Measurements from ENCODE around the gene PIEZO1. TPM values are rescaled to one million over a fixed set of nuclear protein-coding genes. Genes with fewer than 3 reads are reported as not detected.

The PIEZO1 gene
- polyA plus RNA-seq, 2 of the 4 experiments (the other 2 are of a cell fraction) = 26.1 to 84.7 TPM

DNA sequence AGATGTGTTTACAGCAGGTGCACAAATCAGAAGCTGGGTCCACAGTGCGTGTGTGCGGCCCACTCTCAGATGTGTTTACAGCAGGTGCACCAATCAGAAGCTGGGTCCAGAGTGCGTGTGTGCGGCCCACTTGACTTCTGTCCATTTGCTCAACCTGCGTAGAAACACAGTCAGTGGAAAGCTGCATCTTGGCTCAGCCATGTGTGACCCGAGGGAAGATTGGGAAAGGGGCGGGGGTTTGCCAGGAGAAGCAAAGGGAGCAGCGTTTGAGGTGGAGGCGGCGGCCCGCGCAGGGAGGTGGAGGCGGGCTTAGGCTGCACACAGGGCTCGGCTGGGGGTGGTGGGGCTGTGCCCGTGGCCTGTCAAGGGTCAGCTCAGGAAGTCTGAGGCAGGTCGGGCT lies 74.5 kb downstream of the PIEZO1 start:
- H3K9me3 ChIP-seq = no peaks in the 10 kb centered on the region
- no peak overlapping the region for H3K27ac ChIP-seq
- DNase-seq (ENCODE audit: low read depth in 1 of 2, low spot score in 1 of 2) (no peak), FAIRE-seq (no peak), ATAC-seq (no peak)
- no peak overlapping the region for H3K4me3 ChIP-seq
- POLR2A ChIA-PET = no interaction called here
- no peak overlapping the region for H3K4me2 ChIP-seq
- peaks cover 7% of the 10 kb centered on the region; the same call in 1 of the 3 replicates for H3K4me1 ChIP-seq
- TF ChIP-seq MAFK (IDR thresholded peaks at IDR 0.05; ENCODE audit: partially characterized antibody) = no peak
- CTCF ChIA-PET = interaction anchor here (1.2 to 2.1 kb wide), 5 partner anchors 8 to 457 kb away, joined by 3 to 8 read pairs (median 4); partner anchors contain the start of gene PIEZO1
- 87% methylated on average over 15 of the region's 16 CpGs for WGBS (ENCODE audit: missing lambda C conversion rate)

DNA sequence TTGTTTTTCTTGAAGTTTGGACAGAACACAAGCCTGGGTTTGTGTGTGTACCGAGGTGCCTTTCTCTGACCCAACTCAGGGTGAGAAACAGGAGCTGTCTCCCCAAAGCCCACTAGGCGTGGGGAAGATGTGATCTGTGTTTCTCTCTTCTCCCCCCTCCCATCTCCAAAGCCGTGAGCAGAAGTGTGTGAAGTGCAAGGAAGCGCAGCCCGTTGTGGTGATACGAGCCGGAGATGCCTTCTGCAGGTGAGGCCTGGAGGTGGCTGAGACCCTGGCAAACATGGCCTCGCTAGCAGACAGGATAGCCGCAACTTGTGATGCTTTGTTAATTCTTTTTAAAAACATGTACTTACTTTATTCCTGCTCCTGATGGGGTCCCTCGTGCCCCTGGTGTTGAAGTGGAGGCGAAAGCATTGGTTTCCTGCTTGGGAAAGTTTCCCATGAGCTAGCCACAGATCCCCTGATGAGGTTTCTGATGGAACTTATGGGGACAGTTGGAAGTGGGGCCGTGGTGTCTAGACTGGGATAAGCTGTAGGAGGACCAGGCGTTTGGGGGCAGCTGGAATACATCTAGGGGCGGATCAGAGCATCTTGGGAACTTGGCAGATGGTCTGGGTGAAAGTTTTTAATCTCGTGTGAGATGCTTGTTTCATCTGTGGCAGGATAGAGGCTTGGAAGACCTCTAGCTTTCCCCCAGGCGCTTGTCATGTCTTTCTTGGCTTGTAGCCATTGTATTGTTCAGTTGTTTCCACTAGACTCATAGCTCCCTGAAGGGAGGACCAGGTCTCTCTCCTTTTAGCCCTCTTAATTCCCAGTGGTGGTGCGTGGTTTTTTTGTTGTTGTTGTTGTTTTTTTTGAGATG lies 77.8 kb downstream of the PIEZO1 start:
- Histone ChIP-seq H3K9me3 (no peaks in the 10 kb centered on the region), H3K4me1 (peaks cover 14% of the 10 kb centered on the region; the same call in 1 of the 3 replicates), H3K27ac (peak overlapping the region; percentile 82 to 93), H3K4me3 (peak overlapping the region; percentile 75), H3K4me2 (peak overlapping the region; percentile 84)
- POLR2A ChIA-PET = interaction anchor here (0.6 to 0.9 kb wide), 3 partner anchors 8 to 464 kb away, joined by 3 read pairs; partner anchors contain the start of gene CDH15
- WGBS (ENCODE audit: missing lambda C conversion rate) = 32% methylated on average over 17 of the region's 17 CpGs
- TF ChIP-seq ZSCAN20 (CRISPR knock-in tag; IDR thresholded peaks at IDR 0.05) (no peak), KDM5A (IDR thresholded peaks at IDR 0.05) (no peak), POLR2A (IDR thresholded peaks at IDR 0.05; ENCODE audit: low read length) (no peak), POLR2AphosphoS2 (conservative IDR thresholded peaks at IDR 0.05; ENCODE audit: low read length) (no peak), ZFP36 (IDR thresholded peaks at IDR 0.05; ENCODE audit: borderline replicate concordance, partially characterized antibody) (no peak), NFE2L2 (conservative IDR thresholded peaks at IDR 0.05; ENCODE audit: low read length) (no peak), JUNB (IDR thresholded peaks at IDR 0.05) (no peak)
- DNase-seq (ENCODE audit: low read depth in 1 of 2, low spot score in 1 of 2) (no peak), ATAC-seq (peak in 1 of 2 experiments; percentile 6; a peak in 1 of 6 replicates), FAIRE-seq (no peak)
- CTCF ChIA-PET = interaction anchor here (0.7 to 7.6 kb wide), 8 partner anchors 9 to 79 kb away, joined by 3 to 49 read pairs (median 4); no protein-coding TSS in a partner anchor

- POLR2A ChIA-PET = interaction anchor here (0.6 to 0.9 kb wide), 3 partner anchors 9 to 465 kb away, joined by 3 read pairs; partner anchors contain the start of gene CDH15
- H3K4me2 ChIP-seq = peak within 1 kb of the TSS; percentile 84
- peak; percentile 85 to 91 for DNase-seq (ENCODE audit: low read depth in 1 of 2, low spot score in 1 of 2)
- peak within 1 kb of the TSS; percentile 82 to 93 for H3K27ac ChIP-seq
- ATAC-seq = peak; percentile 71 to 81
- TF ChIP-seq HES2 (IDR thresholded peaks at IDR 0.05) (no peak), FOSL2 (IDR thresholded peaks at IDR 0.05) (no peak), FOSL2 (CRISPR knock-in tag; IDR thresholded peaks at IDR 0.05) (peak; percentile 71), RFX5 (IDR thresholded peaks at IDR 0.05) (0 out of 2 replicates have a peak, but pooled peaks have one; percentile 71), NR3C1 (IDR thresholded peaks at IDR 0.05) (no peak), HOXA7 (CRISPR knock-in tag; IDR thresholded peaks at IDR 0.05) (no peak), POLR2A (IDR thresholded peaks at IDR 0.05; ENCODE audit: low read length) (peak; percentile 84), TP53 (CRISPR knock-in tag; IDR thresholded peaks at IDR 0.05) (no peak), MYC (IDR thresholded peaks at IDR 0.05; ENCODE audit: borderline replicate concordance, low read length) (peak; percentile 75), JUN (IDR thresholded peaks at IDR 0.05) (peak; percentile 79 to 90; a peak in 4 of 5 replicates), KDM5A (IDR thresholded peaks at IDR 0.05) (peak; percentile 89), BCL3 (IDR thresholded peaks at IDR 0.05) (peak; percentile 80), EHF (CRISPR knock-in tag; IDR thresholded peaks at IDR 0.05) (no peak), PHF8 (IDR thresholded peaks at IDR 0.05; ENCODE audit: borderline replicate concordance, low read depth) (peak; percentile 81)
- TF ChIP-seq, protein P1, sequence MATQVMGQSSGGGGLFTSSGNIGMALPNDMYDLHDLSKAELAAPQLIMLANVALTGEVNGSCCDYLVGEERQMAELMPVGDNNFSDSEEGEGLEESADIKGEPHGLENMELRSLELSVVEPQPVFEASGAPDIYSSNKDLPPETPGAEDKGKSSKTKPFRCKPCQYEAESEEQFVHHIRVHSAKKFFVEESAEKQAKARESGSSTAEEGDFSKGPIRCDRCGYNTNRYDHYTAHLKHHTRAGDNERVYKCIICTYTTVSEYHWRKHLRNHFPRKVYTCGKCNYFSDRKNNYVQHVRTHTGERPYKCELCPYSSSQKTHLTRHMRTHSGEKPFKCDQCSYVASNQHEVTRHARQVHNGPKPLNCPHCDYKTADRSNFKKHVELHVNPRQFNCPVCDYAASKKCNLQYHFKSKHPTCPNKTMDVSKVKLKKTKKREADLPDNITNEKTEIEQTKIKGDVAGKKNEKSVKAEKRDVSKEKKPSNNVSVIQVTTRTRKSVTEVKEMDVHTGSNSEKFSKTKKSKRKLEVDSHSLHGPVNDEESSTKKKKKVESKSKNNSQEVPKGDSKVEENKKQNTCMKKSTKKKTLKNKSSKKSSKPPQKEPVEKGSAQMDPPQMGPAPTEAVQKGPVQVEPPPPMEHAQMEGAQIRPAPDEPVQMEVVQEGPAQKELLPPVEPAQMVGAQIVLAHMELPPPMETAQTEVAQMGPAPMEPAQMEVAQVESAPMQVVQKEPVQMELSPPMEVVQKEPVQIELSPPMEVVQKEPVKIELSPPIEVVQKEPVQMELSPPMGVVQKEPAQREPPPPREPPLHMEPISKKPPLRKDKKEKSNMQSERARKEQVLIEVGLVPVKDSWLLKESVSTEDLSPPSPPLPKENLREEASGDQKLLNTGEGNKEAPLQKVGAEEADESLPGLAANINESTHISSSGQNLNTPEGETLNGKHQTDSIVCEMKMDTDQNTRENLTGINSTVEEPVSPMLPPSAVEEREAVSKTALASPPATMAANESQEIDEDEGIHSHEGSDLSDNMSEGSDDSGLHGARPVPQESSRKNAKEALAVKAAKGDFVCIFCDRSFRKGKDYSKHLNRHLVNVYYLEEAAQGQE (IDR thresholded peaks at IDR 0.05) = 0 out of 2 replicates have a peak, but pooled peaks have one; percentile 14
- TF ChIP-seq, protein P2, sequence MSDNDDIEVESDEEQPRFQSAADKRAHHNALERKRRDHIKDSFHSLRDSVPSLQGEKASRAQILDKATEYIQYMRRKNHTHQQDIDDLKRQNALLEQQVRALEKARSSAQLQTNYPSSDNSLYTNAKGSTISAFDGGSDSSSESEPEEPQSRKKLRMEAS (IDR thresholded peaks at IDR 0.05) = peak; percentile 91
- CTCF ChIA-PET = interaction anchor here (1.2 to 7.6 kb wide), 4 partner anchors 10 to 34 kb away, joined by 4 to 49 read pairs (median 5); no protein-coding TSS in a partner anchor
- peak within 1 kb of the TSS; percentile 75 for H3K4me3 ChIP-seq
- no peak for FAIRE-seq
- H3K9me3 ChIP-seq = no peaks in the 10 kb centered on the region
- WGBS (ENCODE audit: missing lambda C conversion rate) = under 1% methylated on average over 16 of the region's 86 CpGs
- peaks cover 14% of the 10 kb centered on the region; the same call in 1 of the 3 replicates for H3K4me1 ChIP-seq
Measured at GRCh38 chr16:88706229-88706964, 78.6 kb downstream of the PIEZO1 start, which contains the start of the genes CTU2 and RNF166. Gene CTU2 (plus strand): TSS chr16:88706503. CDS start chr16:88706531, 28 bp downstream. Gene RNF166 (minus strand): TSS chr16:88706408. CDS start chr16:88706325, 83 bp downstream.
